AG09309 (cell line): ENCODE data around the gene CADM1.

Experiments
- DNase-seq: peaks from one replicate; pipeline ENCODE4 v3.0.0-alpha.2; 2010; ENCODE audit warnings: low read depth
- H3K4me3 ChIP-seq: 2 replicates; pipeline ENCODE4 v1.5.1; 2011; ENCODE audit warnings: mild to moderate bottlenecking, low read depth, low read length, moderate library complexity; ENCODE audit not compliant: control insufficient read depth
- CTCF ChIP-seq: IDR thresholded peaks from 2 replicates; pipeline ENCODE4 v1.5.1; 2011; ENCODE audit warnings: mild to moderate bottlenecking, low read depth, low read length, inconsistent platforms; ENCODE audit not compliant: insufficient read depth, control insufficient read depth; ENCODE audit errors: missing control alignments

Gene CADM1

GRCh38 chr11:115334932-115335788 is 169.1 kb downstream of the CADM1 start:
- TF ChIP-seq CTCF, result peak; percentile 56
- peak; percentile 4 for DNase-seq

GRCh38 chr11:115333949-115334348 is 170.3 kb downstream of the CADM1 start:
- no peak overlapping the region for H3K4me3 ChIP-seq
- TF ChIP-seq CTCF, result no peak
- no peak for DNase-seq

More at GRCh38 chr11:115334932-115335788, 169.1 kb downstream of the CADM1 start:
- H3K4me3 ChIP-seq, result no peak overlapping the region

GRCh38 chr11:115333121-115333520 is 171.1 kb downstream of the CADM1 start:
- no peak overlapping the region for H3K4me3 ChIP-seq
- peak; percentile 8 for DNase-seq
- TF ChIP-seq CTCF, result no peak

GRCh38 chr11:115330684-115331482 is 173.3 kb downstream of the CADM1 start:
- DNase-seq, result no peak
- no peak overlapping the region for H3K4me3 ChIP-seq
- no peak for TF ChIP-seq CTCF

- DNase-seq, result no peak
- no peak for TF ChIP-seq CTCF
- H3K4me3 ChIP-seq, result no peak overlapping the region
Measured at GRCh38 chr11:115326526-115326925, 177.7 kb downstream of the CADM1 start.

- no peak for TF ChIP-seq CTCF
- DNase-seq, result no peak
- no peak overlapping the region for H3K4me3 ChIP-seq
Measured at GRCh38 chr11:115325523-115325922, 178.7 kb downstream of the CADM1 start.
